Measurements from ENCODE around the gene ITGB6.

- TF ChIP-seq POLR2AphosphoS5 (IDR thresholded peaks at IDR 0.05; ENCODE audit: low read depth, low read length) (no peak), POLR2A (IDR thresholded peaks at IDR 0.05; ENCODE audit: low read depth, low read length) (no peak)
Observed at GRCh38 chr2:160247296-160248035, 47.4 kb upstream of the ITGB6 start.
